Vagina (tissue), 2 donors: ENCODE results near the gene RNU6-1. TPM values are rescaled to one million over a fixed set of nuclear protein-coding genes. Genes with fewer than 3 reads are reported as not detected.

ENCODE experiments used
- DNase-seq, 2 donors: peaks; one replicate each; pipeline ENCODE4 v3.0.0-alpha.2; 2017; ENCODE audit errors: extremely low spot score in 2 of 2
- H3K27ac ChIP-seq: fragments of 200-600 bp; sonication (generic); one replicate; pipeline ENCODE4 v1.5.1; 2019
- H3K27me3 ChIP-seq: fragments of 200-600 bp; sonication (generic); one replicate; pipeline ENCODE4 v1.5.1; 2019
- H3K36me3 ChIP-seq, 2 donors: fragments of 200-600 bp; sonication (generic); one replicate each; pipeline ENCODE4 v1.5.1; 2017 to 2019
- H3K4me1 ChIP-seq: fragments of 200-600 bp; sonication (generic); one replicate; pipeline ENCODE4 v1.5.1; 2019
- H3K4me3 ChIP-seq, 2 donors: fragments of 200-600 bp; sonication (generic); 1 replicate in 1 of 2; 2 replicates in 1 of 2; pipeline ENCODE4 v1.5.1; 2016 to 2019
- H3K9me3 ChIP-seq: fragments of 200-600 bp; sonication (generic); one replicate; pipeline ENCODE4 v1.5.1; 2019
- POLR2A ChIP-seq, 2 donors: fragments of 450-650 bp; IDR thresholded peaks; one replicate each; pipeline ENCODE4 v1.6.1; 2017; ENCODE audit warnings: antibody characterized with exemption in 2 of 2, mild to moderate bottlenecking in 2 of 2, moderate library complexity in 2 of 2
- POLR2AphosphoS5 ChIP-seq, 2 donors: sonication (generic); formaldehyde crosslinking; IDR thresholded peaks; one replicate each; pipeline ENCODE4 v1.9.0; 2017; ENCODE audit warnings: antibody characterized with exemption in 2 of 2, mild to moderate bottlenecking in 2 of 2, low read depth in 1 of 2; ENCODE audit not compliant: insufficient read depth in 1 of 2
- intact Hi-C: fragments of 100-400 bp; cut with DNase I; formaldehyde crosslinking; loops from one replicate; pipeline ENCODE4 v1.15.1; 2023
- total RNA-seq: library from RNA; depleted of rRNA; stranded (reverse); fragments of >200 nt; gene quantifications from one replicate; pipeline ENCODE4 v1.2.3, GENCODE V29; 2016
- TF ChIP-seq, protein P1 (sequence below), 3 experiments: fragments of 450-650 bp in 2 of 3; fragments of 200-600 bp in 1 of 3; sonication (generic) in 1 of 3; IDR thresholded peaks; one replicate each; pipeline ENCODE4 v1.5.1; 2017 to 2019; ENCODE audit warnings: antibody characterized with exemption in 3 of 3, mild to moderate bottlenecking in 2 of 3, moderate library complexity in 2 of 3

Gene RNU6-1
- total RNA-seq, 1 donor from 2014 or later: not detected

DNA sequence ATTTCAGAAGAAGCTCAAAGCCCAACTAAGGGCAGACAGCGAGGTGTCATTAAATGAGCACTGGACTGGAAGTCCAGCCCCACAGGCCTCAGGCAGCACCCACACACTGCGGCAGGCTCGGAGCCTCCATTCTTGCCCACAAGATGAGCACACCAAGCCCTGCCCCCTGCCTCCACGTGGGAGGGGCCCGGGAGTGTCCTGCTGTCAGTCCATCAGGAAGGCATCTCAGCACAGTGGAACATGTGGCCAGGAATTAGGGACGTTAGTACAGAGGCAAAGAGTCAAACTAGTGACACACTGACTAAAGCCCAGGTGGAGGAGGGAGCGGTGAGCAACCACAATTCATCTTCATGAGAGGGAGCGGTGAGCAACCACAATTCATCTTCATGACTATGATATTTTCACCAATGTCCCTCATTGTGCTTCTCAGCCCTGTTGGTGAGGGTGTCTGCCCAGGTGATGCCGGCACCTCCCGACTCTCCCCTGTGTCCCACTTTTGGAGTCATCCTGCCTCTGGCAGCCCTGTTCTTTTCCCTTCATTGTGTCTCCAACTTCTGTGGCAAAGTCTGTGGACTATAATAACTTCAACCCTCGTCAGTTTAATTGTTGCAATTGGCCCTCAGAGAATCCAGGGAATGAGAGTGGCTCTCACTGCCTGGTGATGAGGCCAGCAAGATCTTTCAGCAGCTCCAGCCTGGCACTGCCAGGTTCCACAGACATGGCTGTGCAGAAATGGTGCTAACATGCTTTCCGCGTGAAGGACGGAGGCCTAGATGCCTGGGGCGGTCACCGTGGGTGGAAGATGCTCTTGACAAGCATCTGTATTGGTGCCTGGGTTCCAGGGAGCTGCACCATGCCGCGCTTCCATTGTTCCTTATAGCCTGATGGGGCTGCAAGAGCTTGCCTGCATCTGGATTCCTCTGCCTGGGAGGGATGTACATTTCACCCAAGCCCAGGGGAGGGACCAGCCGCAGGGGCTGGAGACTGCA, 37.6 kb downstream of the RNU6-1 start:
- no peak overlapping the region for H3K27ac ChIP-seq
- no peak overlapping the region for H3K4me3 ChIP-seq
- no peaks in the 10 kb centered on the region for H3K4me1 ChIP-seq
- H3K36me3 ChIP-seq: peaks cover 0 to 4% of the 10 kb centered on the region in 2 donors
- no peak for TF ChIP-seq POLR2AphosphoS5 (IDR thresholded peaks at IDR 0.05; ENCODE audit: insufficient read depth in 1 of 2, low read depth in 1 of 2)
- H3K27me3 ChIP-seq: no peaks in the 10 kb centered on the region
- no peak for DNase-seq
- intact Hi-C loops: no loop called here
- no peaks in the 10 kb centered on the region for H3K9me3 ChIP-seq

DNA sequence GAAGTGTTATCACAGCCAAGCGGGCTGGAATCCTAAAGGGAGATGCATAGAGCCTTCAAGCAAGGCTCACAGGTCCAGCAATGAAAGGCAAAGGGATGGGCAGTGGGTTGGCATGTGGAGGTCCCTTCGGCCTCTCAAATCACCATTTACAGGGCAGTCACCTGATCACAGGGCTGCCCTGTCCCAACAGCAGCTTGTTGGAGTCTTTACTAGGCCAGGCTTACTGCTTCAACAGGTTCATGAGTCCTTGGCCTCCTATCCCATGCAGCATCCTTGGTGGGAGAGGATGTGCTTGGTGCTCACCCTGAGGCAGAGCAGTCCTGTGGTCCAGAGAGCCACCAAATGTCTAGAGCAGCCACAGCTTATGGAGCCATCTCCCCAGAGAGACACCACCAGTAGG, 38.7 kb downstream of the RNU6-1 start:
- TF ChIP-seq, protein P1, sequence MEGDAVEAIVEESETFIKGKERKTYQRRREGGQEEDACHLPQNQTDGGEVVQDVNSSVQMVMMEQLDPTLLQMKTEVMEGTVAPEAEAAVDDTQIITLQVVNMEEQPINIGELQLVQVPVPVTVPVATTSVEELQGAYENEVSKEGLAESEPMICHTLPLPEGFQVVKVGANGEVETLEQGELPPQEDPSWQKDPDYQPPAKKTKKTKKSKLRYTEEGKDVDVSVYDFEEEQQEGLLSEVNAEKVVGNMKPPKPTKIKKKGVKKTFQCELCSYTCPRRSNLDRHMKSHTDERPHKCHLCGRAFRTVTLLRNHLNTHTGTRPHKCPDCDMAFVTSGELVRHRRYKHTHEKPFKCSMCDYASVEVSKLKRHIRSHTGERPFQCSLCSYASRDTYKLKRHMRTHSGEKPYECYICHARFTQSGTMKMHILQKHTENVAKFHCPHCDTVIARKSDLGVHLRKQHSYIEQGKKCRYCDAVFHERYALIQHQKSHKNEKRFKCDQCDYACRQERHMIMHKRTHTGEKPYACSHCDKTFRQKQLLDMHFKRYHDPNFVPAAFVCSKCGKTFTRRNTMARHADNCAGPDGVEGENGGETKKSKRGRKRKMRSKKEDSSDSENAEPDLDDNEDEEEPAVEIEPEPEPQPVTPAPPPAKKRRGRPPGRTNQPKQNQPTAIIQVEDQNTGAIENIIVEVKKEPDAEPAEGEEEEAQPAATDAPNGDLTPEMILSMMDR (IDR thresholded peaks at IDR 0.05): no peak
- TF ChIP-seq POLR2A (IDR thresholded peaks at IDR 0.05) (no peak), POLR2AphosphoS5 (IDR thresholded peaks at IDR 0.05; ENCODE audit: insufficient read depth in 1 of 2, low read depth in 1 of 2) (no peak)
- H3K4me1 ChIP-seq: no peaks in the 10 kb centered on the region
- H3K4me3 ChIP-seq: no peak overlapping the region
- peak in 1 of 2 donors; percentile 65 for DNase-seq
- intact Hi-C loops: no loop called here
- no peaks in the 10 kb centered on the region for H3K27me3 ChIP-seq
- no peaks in the 10 kb centered on the region for H3K9me3 ChIP-seq
- no peak overlapping the region for H3K27ac ChIP-seq
- no peaks in the 10 kb centered on the region for H3K36me3 ChIP-seq

DNA sequence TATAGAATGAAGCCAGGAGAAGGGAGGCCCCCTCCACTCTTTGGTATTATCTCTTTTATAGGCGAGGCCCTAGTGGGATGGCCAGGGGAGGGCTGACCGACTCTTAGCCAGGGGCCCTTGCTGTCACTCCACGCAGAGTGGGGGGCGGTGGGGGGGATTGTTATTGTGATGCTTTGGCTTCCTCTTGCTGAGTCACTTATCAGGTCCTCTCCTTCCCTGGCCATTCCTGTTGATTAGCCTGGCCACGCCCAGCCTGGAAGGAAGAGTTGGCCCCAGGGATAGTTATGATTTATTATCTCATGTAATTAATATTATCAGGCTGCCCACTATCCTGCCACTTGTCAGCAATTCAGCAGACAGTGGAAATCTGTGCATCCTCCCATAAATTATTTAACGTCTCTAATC, 40.0 kb downstream of the RNU6-1 start:
- H3K9me3 ChIP-seq: peaks cover 1% of the 10 kb centered on the region
- H3K27ac ChIP-seq: no peak overlapping the region
- H3K27me3 ChIP-seq: no peaks in the 10 kb centered on the region
- H3K4me1 ChIP-seq: no peaks in the 10 kb centered on the region
- H3K4me3 ChIP-seq: no peak overlapping the region
- DNase-seq: no peak
- H3K36me3 ChIP-seq: no peaks in the 10 kb centered on the region
- no peak for TF ChIP-seq POLR2A (IDR thresholded peaks at IDR 0.05)
- TF ChIP-seq, protein P1 (IDR thresholded peaks at IDR 0.05): no peak
- no peak for TF ChIP-seq POLR2AphosphoS5 (IDR thresholded peaks at IDR 0.05; ENCODE audit: insufficient read depth in 1 of 2, low read depth in 1 of 2)
- intact Hi-C loops: no loop called here

DNA sequence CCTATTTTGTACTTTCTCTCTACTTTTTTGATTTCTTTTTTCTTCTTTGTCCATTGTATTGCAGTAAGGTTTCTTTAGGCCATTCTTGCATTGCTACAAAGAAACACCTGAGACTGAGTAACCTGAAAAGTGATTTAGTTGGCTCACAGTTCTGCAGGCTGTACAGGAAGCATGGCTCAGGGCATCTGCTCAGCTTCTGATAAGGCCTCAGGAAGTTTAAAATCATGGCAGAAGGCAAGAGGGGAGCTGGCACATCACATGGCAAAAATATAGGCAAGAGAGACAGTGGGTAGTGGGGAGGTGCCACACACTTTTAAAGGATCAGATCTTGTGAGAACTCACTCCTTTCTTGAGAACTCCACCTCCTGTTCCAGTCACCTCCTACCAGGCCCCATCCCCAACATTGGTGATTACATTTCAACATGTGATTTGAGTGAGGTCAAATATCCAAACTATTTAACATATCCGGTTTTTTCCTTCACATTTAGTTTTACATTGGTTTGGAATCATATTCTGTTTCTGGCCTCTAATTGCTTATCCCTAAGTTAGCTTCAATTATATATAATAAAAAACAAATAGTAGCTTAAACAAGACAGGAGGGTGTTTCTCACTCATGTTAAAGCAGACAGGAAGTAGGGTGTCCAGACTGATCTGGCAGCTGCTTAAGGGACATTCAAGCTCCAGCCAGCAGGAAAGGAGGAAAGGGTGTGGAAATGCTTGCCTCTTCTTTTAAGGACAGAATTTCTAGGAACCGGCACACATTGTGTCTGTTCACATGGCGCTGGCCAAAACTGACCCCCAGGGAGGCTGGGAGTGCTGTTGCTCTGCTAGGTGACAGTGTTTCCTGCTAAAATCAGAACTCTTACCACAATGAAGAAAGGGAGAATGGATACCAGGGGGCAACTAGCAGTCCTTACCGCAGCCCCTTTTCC, 43.4 kb downstream of the RNU6-1 start:
- no peak overlapping the region for H3K27ac ChIP-seq
- H3K27me3 ChIP-seq: no peaks in the 10 kb centered on the region
- no peaks in the 10 kb centered on the region for H3K36me3 ChIP-seq
- TF ChIP-seq, protein P1 (IDR thresholded peaks at IDR 0.05): no peak
- TF ChIP-seq POLR2AphosphoS5 (IDR thresholded peaks at IDR 0.05; ENCODE audit: insufficient read depth in 1 of 2, low read depth in 1 of 2): no peak
- TF ChIP-seq POLR2A (IDR thresholded peaks at IDR 0.05): no peak
- intact Hi-C loops: no loop called here
- DNase-seq: no peak
- H3K9me3 ChIP-seq: peaks cover 4% of the 10 kb centered on the region
- H3K4me1 ChIP-seq: no peaks in the 10 kb centered on the region
- H3K4me3 ChIP-seq: no peak overlapping the region

DNA sequence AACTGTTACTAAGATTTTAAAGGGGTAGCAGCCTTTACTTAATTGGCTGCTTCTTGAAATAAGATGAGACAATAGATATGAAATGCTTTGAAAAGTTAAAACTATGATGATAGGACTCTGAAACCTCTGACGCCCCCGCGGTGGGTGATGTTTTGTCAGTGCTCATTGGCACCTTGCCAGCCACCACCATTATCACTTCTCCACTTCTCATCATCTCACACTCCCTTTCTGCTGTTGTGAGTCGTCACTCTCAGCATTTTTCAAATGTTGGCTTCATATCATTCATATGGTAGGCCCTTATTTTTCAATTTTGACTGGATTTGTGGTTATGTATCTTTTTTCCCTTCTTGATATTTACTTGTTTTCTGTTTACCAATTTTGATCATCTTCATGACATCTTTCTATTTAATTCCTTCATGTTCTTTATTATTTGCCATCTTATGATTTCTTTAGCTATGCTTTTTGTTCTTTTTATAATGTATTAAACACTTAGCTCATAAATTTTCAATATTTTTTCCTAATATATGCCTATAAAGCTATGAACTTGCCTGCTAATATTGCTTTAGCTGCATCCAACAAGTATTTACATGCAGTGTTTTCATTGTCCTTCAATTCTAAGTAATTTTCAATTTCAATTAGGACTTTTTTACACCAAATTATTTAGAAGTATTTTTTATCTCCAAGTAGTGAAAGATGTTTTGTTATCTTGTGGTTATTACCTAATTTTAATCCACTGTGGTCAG, 44.8 kb downstream of the RNU6-1 start:
- Histone ChIP-seq H3K4me3 (no peak overlapping the region), H3K36me3 (no peaks in the 10 kb centered on the region), H3K27ac (no peak overlapping the region), H3K27me3 (no peaks in the 10 kb centered on the region), H3K9me3 (peaks cover 4% of the 10 kb centered on the region), H3K4me1 (no peaks in the 10 kb centered on the region)
- TF ChIP-seq, protein P1 (IDR thresholded peaks at IDR 0.05): no peak
- TF ChIP-seq POLR2A (IDR thresholded peaks at IDR 0.05): no peak
- TF ChIP-seq POLR2AphosphoS5 (IDR thresholded peaks at IDR 0.05; ENCODE audit: insufficient read depth in 1 of 2, low read depth in 1 of 2): no peak
- no peak for DNase-seq
- intact Hi-C loops: no loop called here
